Astrocyte (in vitro differentiated cells and primary cell): ENCODE results near the gene PDZRN4. TPM values are rescaled to one million over a fixed set of nuclear protein-coding genes. Genes with fewer than 3 reads are reported as not detected.

Experiments used
- DNase-seq: peaks from one replicate; pipeline ENCODE4 v3.0.0-alpha.2; 2010; ENCODE audit warnings: low read depth
- FAIRE-seq: peaks from 2 replicates; lab custom pipeline; 2011; peaks lifted over from hg19 to GRCh38; lab: Jason Lieb, UNC
- H2AFZ ChIP-seq: 2 replicates; pipeline ENCODE4 v1.6.0; 2012; ENCODE audit warnings: low read depth, low read length, inconsistent platforms
- H3K27ac ChIP-seq: 2 replicates; pipeline ENCODE4 v1.5.1; 2011; ENCODE audit warnings: low read depth, low read length, inconsistent platforms
- H3K27me3 ChIP-seq: 2 replicates; pipeline ENCODE4 v1.6.0; 2011; ENCODE audit warnings: low read length, inconsistent platforms; ENCODE audit not compliant: insufficient read depth
- H3K36me3 ChIP-seq: 2 replicates; pipeline ENCODE4 v1.5.1; 2011; ENCODE audit warnings: low read length, inconsistent platforms; ENCODE audit not compliant: insufficient read depth
- H3K4me1 ChIP-seq: 2 replicates; pipeline ENCODE4 v1.5.1; 2011; ENCODE audit warnings: low read length, inconsistent platforms; ENCODE audit not compliant: insufficient read depth
- H3K4me2 ChIP-seq: 2 replicates; pipeline ENCODE4 v1.6.0; 2012; ENCODE audit warnings: low read length, inconsistent platforms
- H3K4me3 ChIP-seq: 2 replicates; pipeline ENCODE4 v1.5.1; 2011; ENCODE audit warnings: low read depth, mild to moderate bottlenecking, low read length, inconsistent platforms; ENCODE audit not compliant: insufficient read depth
- H3K79me2 ChIP-seq: 2 replicates; pipeline ENCODE4 v1.6.0; 2012; ENCODE audit warnings: mild to moderate bottlenecking, low read length, inconsistent platforms; ENCODE audit not compliant: insufficient read depth
- H3K9ac ChIP-seq: 2 replicates; pipeline ENCODE4 v1.6.0; 2012; ENCODE audit warnings: mild to moderate bottlenecking, low read length, inconsistent platforms
- H3K9me3 ChIP-seq: 2 replicates; pipeline ENCODE4 v1.5.1; 2012; ENCODE audit warnings: low read depth, mild to moderate bottlenecking, low read length, inconsistent platforms; ENCODE audit not compliant: insufficient read depth
- H4K20me1 ChIP-seq: 2 replicates; pipeline ENCODE4 v1.6.0; 2012; ENCODE audit warnings: low read length, inconsistent platforms; ENCODE audit not compliant: insufficient read depth
- H3K27ac Mint-ChIP-seq: one replicate; pipeline ENCODE4 v1.8.0; 2021; ENCODE audit warnings: mild to moderate bottlenecking, mixed read lengths; ENCODE audit not compliant: unreplicated experiment
- H3K27me3 Mint-ChIP-seq: one replicate; pipeline ENCODE4 v1.8.0; 2021; ENCODE audit warnings: low read depth, mixed read lengths; ENCODE audit not compliant: unreplicated experiment
- H3K36me3 Mint-ChIP-seq: one replicate; pipeline ENCODE4 v1.8.0; 2021; ENCODE audit warnings: low read depth, mixed read lengths; ENCODE audit not compliant: unreplicated experiment
- H3K4me1 Mint-ChIP-seq: one replicate; pipeline ENCODE4 v1.8.0; 2021; ENCODE audit warnings: low read depth, mixed read lengths; ENCODE audit not compliant: unreplicated experiment
- H3K4me3 Mint-ChIP-seq: one replicate; pipeline ENCODE4 v1.8.0; 2021; ENCODE audit warnings: mild to moderate bottlenecking, moderate library complexity, mixed read lengths; ENCODE audit not compliant: unreplicated experiment
- H3K9me3 Mint-ChIP-seq: one replicate; pipeline ENCODE4 v1.8.0; 2021; ENCODE audit warnings: mild to moderate bottlenecking, mixed read lengths; ENCODE audit not compliant: unreplicated experiment
- EZH2 ChIP-seq: IDR thresholded peaks from 2 replicates; pipeline ENCODE4 v1.6.1; 2012; ENCODE audit warnings: mild to moderate bottlenecking, low read length, inconsistent platforms; ENCODE audit not compliant: insufficient read depth
- total RNA-seq: library from RNA; stranded (reverse); gene quantifications from 2 replicates; pipeline ENCODE4 v1.2.1, GENCODE V29; 2021
- TF ChIP-seq, protein P1 (sequence below): IDR thresholded peaks from 2 replicates; pipeline ENCODE4 v1.5.1; 2011; ENCODE audit warnings: low read depth, mild to moderate bottlenecking, inconsistent platforms, low read length, moderate library complexity; ENCODE audit not compliant: insufficient read depth

The PDZRN4 gene
- total RNA-seq, 1 donor from 2014 or later: not detected

- Mint-ChIP-seq H3K36me3 (no peaks in the 10 kb centered on the region), H3K4me1 (peaks cover 7% of the 10 kb centered on the region), H3K4me3 (no peak overlapping the region), H3K27me3 (no peaks in the 10 kb centered on the region), H3K9me3 (peaks cover 5% of the 10 kb centered on the region), H3K27ac (no peak overlapping the region)
- Histone ChIP-seq H3K4me1 (no peaks in the 10 kb centered on the region), H2AFZ (no peak overlapping the region), H3K9ac (no peak overlapping the region), H3K36me3 (no peaks in the 10 kb centered on the region), H3K9me3 (no peaks in the 10 kb centered on the region), H3K79me2 (no peaks in the 10 kb centered on the region), H3K4me3 (no peak overlapping the region), H4K20me1 (no peaks in the 10 kb centered on the region), H3K27me3 (no peaks in the 10 kb centered on the region), H3K27ac (no peak overlapping the region), H3K4me2 (no peak overlapping the region)
- FAIRE-seq: no peak
- TF ChIP-seq, protein P1, sequence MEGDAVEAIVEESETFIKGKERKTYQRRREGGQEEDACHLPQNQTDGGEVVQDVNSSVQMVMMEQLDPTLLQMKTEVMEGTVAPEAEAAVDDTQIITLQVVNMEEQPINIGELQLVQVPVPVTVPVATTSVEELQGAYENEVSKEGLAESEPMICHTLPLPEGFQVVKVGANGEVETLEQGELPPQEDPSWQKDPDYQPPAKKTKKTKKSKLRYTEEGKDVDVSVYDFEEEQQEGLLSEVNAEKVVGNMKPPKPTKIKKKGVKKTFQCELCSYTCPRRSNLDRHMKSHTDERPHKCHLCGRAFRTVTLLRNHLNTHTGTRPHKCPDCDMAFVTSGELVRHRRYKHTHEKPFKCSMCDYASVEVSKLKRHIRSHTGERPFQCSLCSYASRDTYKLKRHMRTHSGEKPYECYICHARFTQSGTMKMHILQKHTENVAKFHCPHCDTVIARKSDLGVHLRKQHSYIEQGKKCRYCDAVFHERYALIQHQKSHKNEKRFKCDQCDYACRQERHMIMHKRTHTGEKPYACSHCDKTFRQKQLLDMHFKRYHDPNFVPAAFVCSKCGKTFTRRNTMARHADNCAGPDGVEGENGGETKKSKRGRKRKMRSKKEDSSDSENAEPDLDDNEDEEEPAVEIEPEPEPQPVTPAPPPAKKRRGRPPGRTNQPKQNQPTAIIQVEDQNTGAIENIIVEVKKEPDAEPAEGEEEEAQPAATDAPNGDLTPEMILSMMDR: no peak
- TF ChIP-seq EZH2: no peak
- DNase-seq: no peak
Measured at GRCh38 chr12:41142376-41142775, 45.7 kb upstream of the PDZRN4 start.

DNA sequence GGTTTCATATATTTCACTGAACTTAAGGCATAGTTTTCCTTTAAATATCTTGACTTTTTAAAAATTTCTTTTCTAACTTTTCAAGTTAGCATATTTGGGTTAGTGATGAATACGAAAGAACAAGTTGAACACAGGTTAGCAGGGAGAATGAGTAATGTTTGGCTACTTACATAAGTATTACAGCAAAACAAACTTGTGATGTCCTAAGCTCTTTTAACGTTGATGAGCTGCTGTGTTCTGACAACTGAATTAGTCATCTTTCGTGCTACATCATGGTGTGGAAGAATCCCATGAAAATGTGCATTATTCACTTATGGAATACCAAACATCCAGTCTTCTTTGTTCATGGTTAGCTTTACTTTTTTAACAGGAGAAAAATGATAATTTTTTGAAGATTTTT lies 36.3 kb upstream of the PDZRN4 start:
- Mint-ChIP-seq H3K9me3 (peaks cover 5% of the 10 kb centered on the region), H3K4me3 (no peak overlapping the region), H3K4me1 (no peaks in the 10 kb centered on the region), H3K27ac (no peak overlapping the region), H3K27me3 (no peaks in the 10 kb centered on the region), H3K36me3 (no peaks in the 10 kb centered on the region)
- Histone ChIP-seq H3K4me3 (no peak overlapping the region), H3K4me2 (no peak overlapping the region), H3K79me2 (no peaks in the 10 kb centered on the region), H3K9ac (no peak overlapping the region), H3K9me3 (no peaks in the 10 kb centered on the region), H3K4me1 (no peaks in the 10 kb centered on the region), H3K36me3 (no peaks in the 10 kb centered on the region), H3K27ac (no peak overlapping the region), H4K20me1 (no peaks in the 10 kb centered on the region), H3K27me3 (no peaks in the 10 kb centered on the region), H2AFZ (no peak overlapping the region)
- FAIRE-seq (no peak), DNase-seq (peak; percentile 1)
- TF ChIP-seq, protein P1: no peak
- no peak for TF ChIP-seq EZH2

DNA sequence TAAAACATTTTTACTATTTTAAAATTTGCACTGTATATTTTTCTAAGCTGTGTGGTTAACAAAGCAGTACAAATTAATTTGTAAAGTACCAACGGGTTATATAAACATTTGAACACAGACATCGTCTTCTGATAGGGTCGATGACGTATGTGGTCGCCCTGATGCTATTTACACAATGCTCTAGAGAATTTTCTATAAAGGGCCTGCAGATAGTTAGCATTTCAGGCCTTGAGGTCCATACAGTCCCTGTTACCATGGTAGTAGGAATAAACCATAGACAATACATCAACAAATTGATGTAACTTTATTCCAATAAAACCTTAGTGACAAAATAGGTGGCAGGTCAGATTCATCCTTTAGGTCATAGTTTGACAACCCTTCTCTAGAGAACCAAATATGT lies 25.7 kb upstream of the PDZRN4 start:
- no peak overlapping the region for H3K4me3 ChIP-seq
- no peak overlapping the region for H2AFZ ChIP-seq
- DNase-seq (no peak), FAIRE-seq (no peak)
- no peaks in the 10 kb centered on the region for H3K27me3 Mint-ChIP-seq
- H3K36me3 ChIP-seq: no peaks in the 10 kb centered on the region
- no peaks in the 10 kb centered on the region for H3K9me3 ChIP-seq
- H3K4me2 ChIP-seq: no peak overlapping the region
- no peaks in the 10 kb centered on the region for H4K20me1 ChIP-seq
- H3K4me1 Mint-ChIP-seq: no peaks in the 10 kb centered on the region
- no peaks in the 10 kb centered on the region for H3K27me3 ChIP-seq
- no peak overlapping the region for H3K27ac Mint-ChIP-seq
- peaks cover 4% of the 10 kb centered on the region for H3K9me3 Mint-ChIP-seq
- no peaks in the 10 kb centered on the region for H3K4me1 ChIP-seq
- no peaks in the 10 kb centered on the region for H3K36me3 Mint-ChIP-seq
- H3K9ac ChIP-seq: no peak overlapping the region
- H3K4me3 Mint-ChIP-seq: no peak overlapping the region
- H3K27ac ChIP-seq: no peak overlapping the region
- TF ChIP-seq, protein P1: no peak
- no peak for TF ChIP-seq EZH2
- no peaks in the 10 kb centered on the region for H3K79me2 ChIP-seq
